NT2/D1 (cell line): Measurements from ENCODE around the gene CUL9.

ENCODE experiments used
- DNase-seq: peaks from one replicate; pipeline ENCODE4 v3.0.0-alpha.2; 2011; ENCODE audit warnings: low read depth, low spot score
- H3K27me3 ChIP-seq: 2 replicates; pipeline ENCODE4 v1.6.0; 2011; ENCODE audit warnings: mild to moderate bottlenecking; ENCODE audit not compliant: insufficient read length, insufficient read depth
- H3K36me3 ChIP-seq: 2 replicates; pipeline ENCODE4 v1.6.1; 2011; ENCODE audit warnings: mild to moderate bottlenecking, low read length, mixed read lengths; ENCODE audit not compliant: insufficient read depth, insufficient read length
- H3K4me1 ChIP-seq: 2 replicates; pipeline ENCODE4 v1.5.1; 2011; ENCODE audit not compliant: insufficient read depth, insufficient read length
- H3K4me3 ChIP-seq: 2 replicates; pipeline ENCODE4 v1.5.1; 2011; ENCODE audit warnings: low read depth; ENCODE audit not compliant: insufficient read length
- H3K9ac ChIP-seq: 2 replicates; pipeline ENCODE4 v1.6.0; 2011; ENCODE audit warnings: low read depth; ENCODE audit not compliant: insufficient read length
- H3K9me3 ChIP-seq: 2 replicates; pipeline ENCODE4 v1.5.1; 2011; ENCODE audit warnings: mild to moderate bottlenecking, low read length; ENCODE audit not compliant: insufficient read depth
- SUZ12 ChIP-seq: IDR thresholded peaks from 2 replicates; pipeline ENCODE4 v1.6.1; 2011; ENCODE audit not compliant: insufficient read length, insufficient read depth; ENCODE audit errors: extremely low read depth
- YY1 ChIP-seq: IDR thresholded peaks from 2 replicates; pipeline ENCODE4 v1.6.1; 2011; ENCODE audit not compliant: insufficient read length, insufficient read depth
- ZNF274 ChIP-seq: IDR thresholded peaks from 2 replicates; pipeline ENCODE4 v1.6.1; 2011; ENCODE audit warnings: mild to moderate bottlenecking, low read depth, low read length

Gene CUL9

GRCh38 chr6:43146261-43146660, 35.7 kb upstream of the CUL9 start:
- Histone ChIP-seq H3K27me3 (no peaks in the 10 kb centered on the region), H3K9me3 (no peaks in the 10 kb centered on the region), H3K4me1 (peaks cover 5% of the 10 kb centered on the region), H3K4me3 (no peak overlapping the region), H3K36me3 (peaks cover 65% of the 10 kb centered on the region), H3K9ac (no peak overlapping the region)
- TF ChIP-seq ZNF274 = no peak
- TF ChIP-seq YY1 = no peak
- no peak for TF ChIP-seq SUZ12
- no peak for DNase-seq

- Histone ChIP-seq H3K4me1 (peaks cover 5% of the 10 kb centered on the region), H3K9ac (no peak overlapping the region)
- TF ChIP-seq SUZ12 = no peak
- no peak for TF ChIP-seq ZNF274
- no peak for TF ChIP-seq YY1
Observed at GRCh38 chr6:43146709-43147688, 35.0 kb upstream of the CUL9 start.

GRCh38 chr6:43147691-43148477, 34.1 kb upstream of the CUL9 start:
- Histone ChIP-seq H3K4me3 (no peak overlapping the region), H3K36me3 (peaks cover 58% of the 10 kb centered on the region), H3K27me3 (no peaks in the 10 kb centered on the region), H3K9ac (no peak overlapping the region), H3K9me3 (no peaks in the 10 kb centered on the region), H3K4me1 (peaks cover 1% of the 10 kb centered on the region)
- TF ChIP-seq ZNF274 (no peak), YY1 (no peak), SUZ12 (no peak)
- no peak for DNase-seq

More at GRCh38 chr6:43146709-43147688, 35.0 kb upstream of the CUL9 start:
- H3K4me3 ChIP-seq = no peak overlapping the region
- no peak for DNase-seq
- H3K27me3 ChIP-seq = no peaks in the 10 kb centered on the region
- H3K9me3 ChIP-seq = no peaks in the 10 kb centered on the region
- H3K36me3 ChIP-seq = peaks cover 58% of the 10 kb centered on the region

- H3K9ac ChIP-seq = no peak overlapping the region
- no peaks in the 10 kb centered on the region for H3K27me3 ChIP-seq
- peaks cover 1% of the 10 kb centered on the region for H3K4me1 ChIP-seq
- H3K36me3 ChIP-seq = peaks cover 56% of the 10 kb centered on the region
- DNase-seq = no peak
- TF ChIP-seq YY1 (no peak), ZNF274 (no peak), SUZ12 (no peak)
- H3K4me3 ChIP-seq = no peak overlapping the region
- H3K9me3 ChIP-seq = no peaks in the 10 kb centered on the region
Observed at GRCh38 chr6:43149265-43149664, 32.7 kb upstream of the CUL9 start.

GRCh38 chr6:43150051-43150751, 31.8 kb upstream of the CUL9 start:
- Histone ChIP-seq H3K9me3 (no peaks in the 10 kb centered on the region), H3K36me3 (peaks cover 54% of the 10 kb centered on the region), H3K9ac (no peak overlapping the region), H3K4me1 (no peaks in the 10 kb centered on the region), H3K27me3 (no peaks in the 10 kb centered on the region), H3K4me3 (no peak overlapping the region)
- no peak for TF ChIP-seq SUZ12
- no peak for TF ChIP-seq YY1
- no peak for TF ChIP-seq ZNF274
- DNase-seq = no peak

- Histone ChIP-seq H3K27me3 (no peaks in the 10 kb centered on the region), H3K4me1 (no peaks in the 10 kb centered on the region), H3K9me3 (no peaks in the 10 kb centered on the region), H3K9ac (no peak overlapping the region), H3K4me3 (no peak overlapping the region), H3K36me3 (peaks cover 35% of the 10 kb centered on the region)
- TF ChIP-seq ZNF274 (no peak), SUZ12 (no peak), YY1 (no peak)
- DNase-seq = no peak
Observed at GRCh38 chr6:43159599-43159998, 22.4 kb upstream of the CUL9 start.

GRCh38 chr6:43163899-43164298, 18.1 kb upstream of the CUL9 start:
- no peaks in the 10 kb centered on the region for H3K27me3 ChIP-seq
- H3K36me3 ChIP-seq = peaks cover 23% of the 10 kb centered on the region
- no peak for DNase-seq
- no peaks in the 10 kb centered on the region for H3K9me3 ChIP-seq
- no peak for TF ChIP-seq ZNF274
- no peak for TF ChIP-seq YY1
- TF ChIP-seq SUZ12 = no peak
- H3K4me1 ChIP-seq = no peaks in the 10 kb centered on the region
- H3K9ac ChIP-seq = no peak overlapping the region
- H3K4me3 ChIP-seq = no peak overlapping the region
